Heart left ventricle (tissue), 16 donors: ENCODE data around the gene LPXN. TPM values are rescaled to one million over a fixed set of nuclear protein-coding genes. Genes with fewer than 3 reads are reported as not detected.

Experiments used
- ATAC-seq, 4 donors: fragments of 200-7000 bp; cut with Tn5 transposase; one replicate each; pipeline ENCODE4 v1.9.1; 2020 to 2022; ENCODE audit warnings: moderate library complexity in 4 of 4, mild to moderate bottlenecking in 3 of 4, moderate number of reproducible peaks in 1 of 4
- DNase-seq, 5 donors: peaks; one replicate each; pipeline ENCODE4 v3.0.0-alpha.2; 2020
- H3K27ac ChIP-seq, 12 donors: fragments of 200-600 bp; sonication (generic) in 4 of 12; one replicate each; pipeline versions ENCODE4 v1.5.0 to v1.8.0; 2016 to 2022; ENCODE audit warnings: mild to moderate bottlenecking in 2 of 12
- H3K27me3 ChIP-seq, 9 donors: fragments of 200-600 bp; sonication (generic) in 2 of 9; one replicate each; pipeline versions ENCODE4 v1.5.1 to v1.8.0; 2016 to 2022; ENCODE audit warnings: mild to moderate bottlenecking in 3 of 9
- H3K36me3 ChIP-seq, 9 donors: fragments of 200-600 bp; sonication (generic) in 2 of 9; one replicate each; pipeline versions ENCODE4 v1.5.0 to v1.8.0; 2018 to 2022; ENCODE audit warnings: mild to moderate bottlenecking in 2 of 9
- H3K4me1 ChIP-seq, 12 donors: fragments of 200-600 bp; sonication (generic) in 4 of 12; one replicate each; pipeline versions ENCODE4 v1.5.0 to v1.8.0; 2016 to 2022; ENCODE audit warnings: mild to moderate bottlenecking in 3 of 12
- H3K4me3 ChIP-seq, 12 donors: fragments of 200-600 bp; sonication (generic) in 4 of 12; one replicate each; pipeline versions ENCODE4 v1.5.0 to v1.8.0; 2017 to 2022; ENCODE audit warnings: mild to moderate bottlenecking in 9 of 12, moderate library complexity in 4 of 12
- H3K9me3 ChIP-seq, 12 donors: fragments of 200-600 bp; sonication (generic) in 4 of 12; one replicate each; pipeline versions ENCODE4 v1.5.0 to v1.8.0; 2016 to 2022; ENCODE audit warnings: mild to moderate bottlenecking in 1 of 12
- POLR2A ChIP-seq, 2 donors: fragments of 450-650 bp; IDR thresholded peaks; one replicate each; pipeline ENCODE4 v1.6.1; 2017; ENCODE audit warnings: antibody characterized with exemption in 2 of 2, mild to moderate bottlenecking in 2 of 2, moderate library complexity in 2 of 2
- WGBS, 4 donors: extraction: QIAGEN DNeasy Blood & Tissue Kit in 2 of 4; methylation state at CpG; one replicate each; pipeline versions ENCODE4 v1.1.5 to v1.1.7; 2013 to 2018; 5-methylcytosine and 5-hydroxymethylcytosine counted together
- intact Hi-C, 10 donors: fragments of 100-400 bp; cut with DNase I; formaldehyde crosslinking; loops; one replicate each; pipeline versions ENCODE4 v1.11.1 to v1.14.2; 2022
- polyA plus RNA-seq, 2 donors: library from polyadenylated mRNA; stranded (reverse); fragments of 200-250 nt; gene quantifications; one replicate each; pipeline ENCODE4 v1.2.3, GENCODE V29; 2013
- total RNA-seq, 9 donors: library from RNA; depleted of rRNA in 2 of 9; stranded (reverse); fragments of >200 nt in 2 of 9; fragmentation: NEBNext Ultra II Directional in 3 of 9; extraction: Animal tissue kit (Norgen Biotek cat#: 25700) in 3 of 9; gene quantifications; one replicate each; pipeline versions ENCODE4 v1.1.0 to v1.2.4, GENCODE V29; 2016 to 2023
- TF ChIP-seq, protein P1 (sequence below), 12 donors: fragments of 200-600 bp; sonication (generic) in 4 of 12; IDR thresholded peaks; one replicate each; pipeline versions ENCODE4 v1.5.0 to v1.8.0; 2018 to 2022; ENCODE audit warnings: antibody characterized with exemption in 12 of 12, mild to moderate bottlenecking in 5 of 12
- donor health status: ischemic (EF 13 %, LVEDD 7.1; RV severe dilation, severe dysfunction).
- donor health status: healthy with polysubstance abuse.
- donor health status: DM: no; HTN: yes; CAD: no.
- donor health status: DM: no; HTN: no; CAD: no.
- donor health status: ischemic (EF 25% LVEDD 6.9; RV normal size, moderate dysfunction).
- donor health status: ischemic (EF 25% LVEDD 5.7; RV mildly dilated, moderate dysfunction).
- donor health status: healthy.
- donor health status: DM: yes; HTN: yes; CAD: no.
- donor health status: ischemic (EF 35%, LVEDD 5.7; RV mildly dilated, moderate dysfunction).
- donor health status: nonischemic (EF 11% LVEDD 7.7; RV severe dilation, severe dysfunction).
- donor health status: DM: yes; HTN: yes; CAD: no.
- donor health status: PGD.
- donor health status: ischemic (EF 29% LVEDD 5.4; RV normal size, mild dysfunction).
- donor health status: nonischemic (EF 23%, LVEDD 6.1; RV moderate dilation, normal function).

LPXN gene
- total and polyA plus RNA-seq, 11 donors = 1.8 to 19.8 (median 3.4) TPM

DNA sequence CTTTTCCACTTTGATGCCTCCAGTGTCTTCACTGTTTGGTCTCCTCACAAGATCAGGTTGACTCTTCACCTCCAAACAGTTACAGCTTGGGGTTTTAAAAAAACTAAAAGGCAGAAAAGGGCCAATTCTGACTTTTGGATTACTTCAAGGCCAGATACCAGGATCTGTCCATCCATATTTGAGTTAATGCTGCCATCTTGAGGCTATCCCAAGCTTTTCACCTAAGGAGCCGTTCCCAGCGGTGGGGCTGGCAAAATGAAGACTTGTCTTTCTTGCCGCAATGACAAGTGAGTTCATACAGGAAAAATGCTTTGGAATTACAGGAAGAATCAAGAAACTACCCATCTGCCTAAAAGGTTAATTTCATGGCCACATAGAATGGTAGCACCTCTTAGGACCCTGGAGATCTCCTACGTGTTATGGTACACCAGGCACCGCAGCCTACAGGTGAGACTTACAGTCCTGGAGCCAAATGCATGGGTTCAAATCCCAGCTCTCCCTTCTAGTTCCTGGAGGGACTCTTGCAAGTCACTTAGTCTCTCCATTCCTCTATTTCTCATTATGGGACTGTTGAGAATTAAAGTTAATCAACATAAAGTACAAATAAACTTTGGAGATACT lies 61.8 kb downstream of the LPXN start:
- no peak overlapping the region for H3K27ac ChIP-seq
- no peak for TF ChIP-seq POLR2A (IDR thresholded peaks at IDR 0.05)
- TF ChIP-seq, protein P1, sequence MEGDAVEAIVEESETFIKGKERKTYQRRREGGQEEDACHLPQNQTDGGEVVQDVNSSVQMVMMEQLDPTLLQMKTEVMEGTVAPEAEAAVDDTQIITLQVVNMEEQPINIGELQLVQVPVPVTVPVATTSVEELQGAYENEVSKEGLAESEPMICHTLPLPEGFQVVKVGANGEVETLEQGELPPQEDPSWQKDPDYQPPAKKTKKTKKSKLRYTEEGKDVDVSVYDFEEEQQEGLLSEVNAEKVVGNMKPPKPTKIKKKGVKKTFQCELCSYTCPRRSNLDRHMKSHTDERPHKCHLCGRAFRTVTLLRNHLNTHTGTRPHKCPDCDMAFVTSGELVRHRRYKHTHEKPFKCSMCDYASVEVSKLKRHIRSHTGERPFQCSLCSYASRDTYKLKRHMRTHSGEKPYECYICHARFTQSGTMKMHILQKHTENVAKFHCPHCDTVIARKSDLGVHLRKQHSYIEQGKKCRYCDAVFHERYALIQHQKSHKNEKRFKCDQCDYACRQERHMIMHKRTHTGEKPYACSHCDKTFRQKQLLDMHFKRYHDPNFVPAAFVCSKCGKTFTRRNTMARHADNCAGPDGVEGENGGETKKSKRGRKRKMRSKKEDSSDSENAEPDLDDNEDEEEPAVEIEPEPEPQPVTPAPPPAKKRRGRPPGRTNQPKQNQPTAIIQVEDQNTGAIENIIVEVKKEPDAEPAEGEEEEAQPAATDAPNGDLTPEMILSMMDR (IDR thresholded peaks at IDR 0.05) = peak; percentile 42 to 76 (median 68)
- WGBS, 4 donors = 24 to 31% (median 28%) methylated on average over 5 of the region's 5 CpGs
- H3K27me3 ChIP-seq = peaks cover 0 to 5% (median 0%) of the 10 kb centered on the region in 9 donors
- no peak for DNase-seq
- ATAC-seq = peak in 3 of 4 donors; percentile 65 to 74 (median 73)
- no peak overlapping the region for H3K4me3 ChIP-seq
- H3K4me1 ChIP-seq = peaks cover 0 to 3% (median 0%) of the 10 kb centered on the region in 12 donors
- no peaks in the 10 kb centered on the region for H3K9me3 ChIP-seq
- intact Hi-C loops = loop anchor here in 8 of 10 donors (5.0 to 10.0 kb wide), 11 partner anchors 347 to 1169 kb away; partner anchors contain the start of genes BTBD18 (in 2 of the 8), YPEL4 (in 2 of the 8) and UBE2L6 (in 1 of the 8)
- H3K36me3 ChIP-seq = no peaks in the 10 kb centered on the region

DNA sequence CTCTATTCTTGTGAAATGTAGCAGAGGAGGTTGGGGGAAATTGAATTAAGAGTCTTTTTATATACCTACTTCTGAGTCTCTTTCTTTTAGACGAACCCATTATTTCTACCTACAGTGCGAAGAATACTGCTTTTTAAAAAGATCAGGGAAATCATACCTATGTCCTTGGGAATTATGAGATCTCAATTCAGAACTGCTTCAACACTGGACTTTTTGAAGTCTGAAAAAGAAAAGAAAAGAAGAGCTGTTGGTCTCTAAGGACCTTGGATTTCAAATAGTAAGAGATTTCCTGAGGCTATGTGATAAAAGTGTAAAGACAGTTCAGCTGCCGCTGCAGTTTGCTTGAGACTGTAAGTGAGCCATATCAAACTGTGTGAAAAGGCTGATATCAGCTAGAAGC lies 64.0 kb downstream of the LPXN start:
- Histone ChIP-seq H3K4me1 (peaks cover 0 to 3% (median 0%) of the 10 kb centered on the region in 12 donors), H3K4me3 (no peak overlapping the region), H3K27ac (no peak overlapping the region), H3K9me3 (no peaks in the 10 kb centered on the region), H3K27me3 (peaks cover 0 to 3% (median 0%) of the 10 kb centered on the region in 9 donors), H3K36me3 (no peaks in the 10 kb centered on the region)
- WGBS, 4 donors = 77 to 88% (median 79%) methylated on average over 3 of the region's 3 CpGs
- DNase-seq = no peak
- intact Hi-C loops = loop anchor here in 8 of 10 donors (5.0 to 10.0 kb wide), 11 partner anchors 344 to 1167 kb away; partner anchors contain the start of genes BTBD18 (in 2 of the 8), YPEL4 (in 2 of the 8) and UBE2L6 (in 1 of the 8)
- no peak for ATAC-seq
- TF ChIP-seq, protein P1 (IDR thresholded peaks at IDR 0.05) = no peak
- no peak for TF ChIP-seq POLR2A (IDR thresholded peaks at IDR 0.05)

DNA sequence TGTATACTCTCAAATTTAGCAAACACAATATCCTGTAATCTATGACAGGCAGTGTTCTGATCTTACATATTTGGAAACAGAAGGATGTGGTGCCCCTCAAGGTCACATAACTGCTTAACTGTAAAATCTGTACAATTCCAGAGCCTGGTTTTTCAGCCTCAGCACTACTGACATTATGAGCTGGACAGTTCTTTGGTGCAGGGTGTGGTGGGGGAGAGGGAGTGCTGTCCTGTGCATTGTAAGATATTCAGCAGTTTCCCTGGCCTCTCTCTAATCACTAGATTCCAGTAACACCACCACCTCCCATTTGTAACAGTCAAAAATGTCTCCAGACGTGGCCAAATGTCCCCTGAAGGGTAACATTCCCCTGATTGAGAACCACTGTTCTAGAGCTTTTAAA lies 65.9 kb downstream of the LPXN start:
- 52 to 76% (median 63%) methylated on average over 1 of the region's 1 CpG for WGBS, 4 donors
- peaks cover 0 to 3% (median 0%) of the 10 kb centered on the region in 12 donors for H3K4me1 ChIP-seq
- no peaks in the 10 kb centered on the region for H3K36me3 ChIP-seq
- ATAC-seq (no peak), DNase-seq (no peak)
- H3K27me3 ChIP-seq = no peaks in the 10 kb centered on the region
- H3K9me3 ChIP-seq = no peaks in the 10 kb centered on the region
- TF ChIP-seq POLR2A (IDR thresholded peaks at IDR 0.05) = no peak
- TF ChIP-seq, protein P1 (IDR thresholded peaks at IDR 0.05) = no peak
- no peak overlapping the region for H3K27ac ChIP-seq
- H3K4me3 ChIP-seq = no peak overlapping the region
- intact Hi-C loops = loop anchor here in 8 of 10 donors (5.0 to 10.0 kb wide), 11 partner anchors 342 to 1165 kb away; partner anchors contain the start of genes BTBD18 (in 2 of the 8), YPEL4 (in 2 of the 8) and UBE2L6 (in 1 of the 8)

DNA sequence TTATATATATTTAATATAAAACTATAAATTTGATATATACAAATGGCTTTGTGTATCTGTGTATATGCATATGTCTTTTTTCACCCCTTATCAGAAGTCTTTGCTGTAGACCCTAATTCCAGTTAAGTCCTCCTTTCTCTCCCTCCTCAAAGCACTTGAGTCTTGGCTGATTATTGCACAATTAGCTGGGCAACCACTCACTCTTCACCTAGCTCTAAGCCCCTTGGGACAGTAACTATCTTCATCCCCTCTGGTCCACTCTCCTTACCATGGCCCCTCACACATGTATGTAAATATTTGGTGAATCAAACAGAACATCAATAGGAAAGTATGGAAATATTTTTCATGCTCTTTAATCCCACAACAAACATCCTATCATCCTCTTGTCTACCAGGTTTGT lies 66.8 kb downstream of the LPXN start:
- intact Hi-C loops = no loop called here

More for the DNA sequence above, 66.8 kb downstream of the LPXN start:
- Histone ChIP-seq H3K27ac (no peak overlapping the region), H3K9me3 (no peaks in the 10 kb centered on the region), H3K4me3 (no peak overlapping the region), H3K36me3 (no peaks in the 10 kb centered on the region), H3K4me1 (peaks cover 0 to under 1% (median 0%) of the 10 kb centered on the region in 12 donors), H3K27me3 (no peaks in the 10 kb centered on the region)
- DNase-seq (no peak), ATAC-seq (no peak)
- TF ChIP-seq, protein P1 (IDR thresholded peaks at IDR 0.05) = no peak
- TF ChIP-seq POLR2A (IDR thresholded peaks at IDR 0.05) = no peak
